Loucy (cell line): ENCODE results near the gene PRRT4.

ENCODE experiments used
- EZH2phosphoT487 ChIP-seq: fragments of 200-600 bp; IDR thresholded peaks from 2 replicates; pipeline ENCODE4 v1.6.1; 2018; ENCODE audit warnings: antibody characterized with exemption, mild to moderate bottlenecking, moderate library complexity, borderline replicate concordance
- TF ChIP-seq, protein P1 (sequence below): fragments of 200-600 bp; sonication (generic); conservative IDR thresholded peaks from 2 replicates; pipeline ENCODE4 v1.5.1; 2014; ENCODE audit warnings: mild to moderate bottlenecking, antibody characterized with exemption, low read length

DNA sequence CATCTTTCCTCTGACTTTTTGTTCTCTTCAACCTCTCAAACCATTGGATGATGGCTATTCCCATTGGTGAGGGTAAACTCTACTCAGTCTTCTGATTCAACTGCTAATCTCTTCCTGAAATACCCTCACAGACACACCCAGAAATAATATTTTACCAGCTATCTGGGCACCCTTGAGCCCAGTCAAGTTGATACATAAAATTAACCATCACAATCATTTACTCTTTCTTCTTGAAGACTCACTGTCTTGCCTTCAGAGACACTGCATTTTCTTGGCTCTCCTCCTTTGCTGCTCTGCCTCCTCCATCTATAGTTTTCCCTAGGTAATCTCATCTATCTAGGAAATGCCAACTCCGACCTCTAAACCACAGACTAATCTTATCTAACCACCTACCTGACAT, 12.6 kb upstream of the PRRT4 start:
- TF ChIP-seq, protein P1, sequence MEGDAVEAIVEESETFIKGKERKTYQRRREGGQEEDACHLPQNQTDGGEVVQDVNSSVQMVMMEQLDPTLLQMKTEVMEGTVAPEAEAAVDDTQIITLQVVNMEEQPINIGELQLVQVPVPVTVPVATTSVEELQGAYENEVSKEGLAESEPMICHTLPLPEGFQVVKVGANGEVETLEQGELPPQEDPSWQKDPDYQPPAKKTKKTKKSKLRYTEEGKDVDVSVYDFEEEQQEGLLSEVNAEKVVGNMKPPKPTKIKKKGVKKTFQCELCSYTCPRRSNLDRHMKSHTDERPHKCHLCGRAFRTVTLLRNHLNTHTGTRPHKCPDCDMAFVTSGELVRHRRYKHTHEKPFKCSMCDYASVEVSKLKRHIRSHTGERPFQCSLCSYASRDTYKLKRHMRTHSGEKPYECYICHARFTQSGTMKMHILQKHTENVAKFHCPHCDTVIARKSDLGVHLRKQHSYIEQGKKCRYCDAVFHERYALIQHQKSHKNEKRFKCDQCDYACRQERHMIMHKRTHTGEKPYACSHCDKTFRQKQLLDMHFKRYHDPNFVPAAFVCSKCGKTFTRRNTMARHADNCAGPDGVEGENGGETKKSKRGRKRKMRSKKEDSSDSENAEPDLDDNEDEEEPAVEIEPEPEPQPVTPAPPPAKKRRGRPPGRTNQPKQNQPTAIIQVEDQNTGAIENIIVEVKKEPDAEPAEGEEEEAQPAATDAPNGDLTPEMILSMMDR = no peak
- no peak for TF ChIP-seq EZH2phosphoT487
